ENCODE data around the gene TMEM88. TPM values are rescaled to one million over a fixed set of nuclear protein-coding genes. Genes with fewer than 3 reads are reported as not detected.

TMEM88 gene
- polyA plus RNA-seq (2012; ENCODE audit: insufficient read length, low read depth), result 4.8 TPM

GRCh38 chr17:7854851-7855659 is at the start of gene TMEM88:
TSS of gene TMEM88 (plus strand) at chr17:7855066. CDS start at chr17:7855075, 9 bp downstream.
- no peak for TF ChIP-seq TAF1 (IDR thresholded peaks at IDR 0.05; ENCODE audit: borderline replicate concordance, insufficient read depth, low read length)
- TF ChIP-seq FOXP2 (optimal IDR thresholded peaks at IDR 0.05; ENCODE audit: borderline replicate concordance, extremely low read depth, extremely low read length, insufficient read depth), result no peak
- TF ChIP-seq POLR2AphosphoS5 (IDR thresholded peaks at IDR 0.05; ENCODE audit: low read depth, low read length), result no peak
- TF ChIP-seq SIN3A (IDR thresholded peaks at IDR 0.05; ENCODE audit: borderline replicate concordance, insufficient read depth, low read length), result no peak
- TF ChIP-seq, protein P1, sequence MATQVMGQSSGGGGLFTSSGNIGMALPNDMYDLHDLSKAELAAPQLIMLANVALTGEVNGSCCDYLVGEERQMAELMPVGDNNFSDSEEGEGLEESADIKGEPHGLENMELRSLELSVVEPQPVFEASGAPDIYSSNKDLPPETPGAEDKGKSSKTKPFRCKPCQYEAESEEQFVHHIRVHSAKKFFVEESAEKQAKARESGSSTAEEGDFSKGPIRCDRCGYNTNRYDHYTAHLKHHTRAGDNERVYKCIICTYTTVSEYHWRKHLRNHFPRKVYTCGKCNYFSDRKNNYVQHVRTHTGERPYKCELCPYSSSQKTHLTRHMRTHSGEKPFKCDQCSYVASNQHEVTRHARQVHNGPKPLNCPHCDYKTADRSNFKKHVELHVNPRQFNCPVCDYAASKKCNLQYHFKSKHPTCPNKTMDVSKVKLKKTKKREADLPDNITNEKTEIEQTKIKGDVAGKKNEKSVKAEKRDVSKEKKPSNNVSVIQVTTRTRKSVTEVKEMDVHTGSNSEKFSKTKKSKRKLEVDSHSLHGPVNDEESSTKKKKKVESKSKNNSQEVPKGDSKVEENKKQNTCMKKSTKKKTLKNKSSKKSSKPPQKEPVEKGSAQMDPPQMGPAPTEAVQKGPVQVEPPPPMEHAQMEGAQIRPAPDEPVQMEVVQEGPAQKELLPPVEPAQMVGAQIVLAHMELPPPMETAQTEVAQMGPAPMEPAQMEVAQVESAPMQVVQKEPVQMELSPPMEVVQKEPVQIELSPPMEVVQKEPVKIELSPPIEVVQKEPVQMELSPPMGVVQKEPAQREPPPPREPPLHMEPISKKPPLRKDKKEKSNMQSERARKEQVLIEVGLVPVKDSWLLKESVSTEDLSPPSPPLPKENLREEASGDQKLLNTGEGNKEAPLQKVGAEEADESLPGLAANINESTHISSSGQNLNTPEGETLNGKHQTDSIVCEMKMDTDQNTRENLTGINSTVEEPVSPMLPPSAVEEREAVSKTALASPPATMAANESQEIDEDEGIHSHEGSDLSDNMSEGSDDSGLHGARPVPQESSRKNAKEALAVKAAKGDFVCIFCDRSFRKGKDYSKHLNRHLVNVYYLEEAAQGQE (IDR thresholded peaks at IDR 0.05; ENCODE audit: insufficient read depth in 1 of 2, low read depth in 2 of 2, low read length in 2 of 2), result no peak

GRCh38 chr17:7806587-7806986 is 48.3 kb upstream of the TMEM88 start:
- TF ChIP-seq POLR2AphosphoS5 (IDR thresholded peaks at IDR 0.05; ENCODE audit: low read depth, low read length) (no peak), FOXP2 (optimal IDR thresholded peaks at IDR 0.05; ENCODE audit: borderline replicate concordance, extremely low read depth, extremely low read length, insufficient read depth) (no peak), TAF1 (IDR thresholded peaks at IDR 0.05; ENCODE audit: borderline replicate concordance, insufficient read depth, low read length) (no peak), SIN3A (IDR thresholded peaks at IDR 0.05; ENCODE audit: borderline replicate concordance, insufficient read depth, low read length) (no peak)
- TF ChIP-seq, protein P1 (IDR thresholded peaks at IDR 0.05; ENCODE audit: insufficient read depth in 1 of 2, low read depth in 2 of 2, low read length in 2 of 2), result no peak

DNA sequence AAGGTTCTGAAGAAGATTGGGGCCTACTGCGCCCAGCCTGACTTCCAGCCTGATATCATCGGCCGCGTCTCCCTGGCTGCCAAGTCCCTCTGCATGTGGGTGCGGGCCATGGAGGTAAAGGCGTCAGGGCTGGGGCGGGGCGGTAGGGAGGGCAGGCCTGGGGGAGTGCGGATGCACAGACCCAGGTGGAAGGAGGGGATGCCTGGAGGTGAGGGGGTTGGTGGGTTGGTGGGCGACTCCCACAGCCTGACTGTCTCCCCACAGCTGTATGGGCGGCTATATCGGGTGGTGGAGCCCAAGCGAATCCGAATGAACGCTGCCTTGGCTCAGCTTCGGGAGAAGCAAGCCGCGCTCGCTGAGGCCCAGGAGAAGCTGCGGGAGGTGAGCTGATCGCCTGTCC is 47.7 kb upstream of the TMEM88 start:
- TF ChIP-seq FOXP2 (optimal IDR thresholded peaks at IDR 0.05; ENCODE audit: borderline replicate concordance, extremely low read depth, extremely low read length, insufficient read depth) (no peak), SIN3A (IDR thresholded peaks at IDR 0.05; ENCODE audit: borderline replicate concordance, insufficient read depth, low read length) (no peak), POLR2AphosphoS5 (IDR thresholded peaks at IDR 0.05; ENCODE audit: low read depth, low read length) (no peak), TAF1 (IDR thresholded peaks at IDR 0.05; ENCODE audit: borderline replicate concordance, insufficient read depth, low read length) (no peak)
- TF ChIP-seq, protein P1 (IDR thresholded peaks at IDR 0.05; ENCODE audit: insufficient read depth in 1 of 2, low read depth in 2 of 2, low read length in 2 of 2), result no peak

DNA sequence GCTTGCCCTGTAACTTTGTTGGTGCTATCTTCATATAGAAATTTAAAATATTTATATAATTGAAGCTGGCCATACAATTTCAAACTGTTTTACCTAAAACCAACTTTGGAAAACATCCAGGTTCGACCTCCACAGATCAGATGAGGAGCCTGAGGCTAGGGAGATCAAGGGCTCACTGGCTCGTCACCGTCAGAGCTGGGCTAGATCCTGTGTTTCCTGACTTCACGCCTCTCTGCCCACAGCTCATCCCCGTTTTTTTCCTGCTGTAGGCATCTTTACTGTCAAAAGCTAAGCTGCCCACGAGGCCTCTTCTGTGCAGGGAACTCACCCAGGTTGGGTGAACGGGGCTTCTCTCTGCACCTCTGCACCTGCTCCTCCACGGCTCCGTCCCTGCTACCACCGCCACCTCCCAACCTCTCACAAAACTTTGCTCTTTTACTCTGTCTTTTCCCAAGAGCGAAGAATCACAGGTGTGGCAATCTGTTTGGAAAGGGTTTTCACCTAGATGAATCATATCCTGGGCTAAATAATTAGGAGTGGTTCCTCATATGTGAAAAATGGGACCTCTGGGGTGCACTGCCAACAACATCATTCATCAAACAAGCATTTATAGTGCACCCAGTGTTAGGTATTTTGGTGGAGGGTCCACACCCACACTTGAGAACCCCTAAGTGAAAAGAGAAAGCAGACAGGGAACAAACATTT is 45.6 kb upstream of the TMEM88 start:
- TF ChIP-seq, protein P1 (IDR thresholded peaks at IDR 0.05; ENCODE audit: insufficient read depth in 1 of 2, low read depth in 2 of 2, low read length in 2 of 2), result no peak
- TF ChIP-seq FOXP2 (optimal IDR thresholded peaks at IDR 0.05; ENCODE audit: borderline replicate concordance, extremely low read depth, extremely low read length, insufficient read depth) (no peak), TAF1 (IDR thresholded peaks at IDR 0.05; ENCODE audit: borderline replicate concordance, insufficient read depth, low read length) (no peak), POLR2AphosphoS5 (IDR thresholded peaks at IDR 0.05; ENCODE audit: low read depth, low read length) (no peak), SIN3A (IDR thresholded peaks at IDR 0.05; ENCODE audit: borderline replicate concordance, insufficient read depth, low read length) (no peak)

Data from PFSK-1 (cell line).